BE2C (cell line): ENCODE data around the gene TMEM106C.

Experiments
- DNase-seq: peaks from one replicate; pipeline ENCODE4 v3.0.0-alpha.2; 2020
- H3K27me3 ChIP-seq: fragments of 250-450 bp; sonication (Bioruptor Pico); 2 replicates; pipeline ENCODE4 v1.5.1; 2020; ENCODE audit warnings: mild to moderate bottlenecking
- H3K36me3 ChIP-seq: fragments of 250-450 bp; sonication (Bioruptor Pico); 2 replicates; pipeline ENCODE4 v1.5.1; 2020; ENCODE audit warnings: mild to moderate bottlenecking
- H3K4me1 ChIP-seq: fragments of 250-450 bp; sonication (Bioruptor Pico); 2 replicates; pipeline ENCODE4 v1.5.1; 2020
- H3K4me3 ChIP-seq: 2 replicates; pipeline ENCODE4 v1.5.1; 2011; ENCODE audit warnings: low read depth, low read length
- H3K9me3 ChIP-seq: fragments of 250-450 bp; sonication (Bioruptor Pico); 2 replicates; pipeline ENCODE4 v1.5.1; 2020
- CTCF ChIP-seq: IDR thresholded peaks from 2 replicates; pipeline ENCODE4 v1.5.1; 2012; ENCODE audit warnings: mild to moderate bottlenecking, low read depth, low read length

The TMEM106C gene

GRCh38 chr12:48015954-48016353 is 52.6 kb downstream of the TMEM106C start:
- no peaks in the 10 kb centered on the region for H3K4me1 ChIP-seq
- no peak for TF ChIP-seq CTCF
- H3K36me3 ChIP-seq, result no peaks in the 10 kb centered on the region
- H3K4me3 ChIP-seq, result no peak overlapping the region
- H3K27me3 ChIP-seq, result peaks cover 27% of the 10 kb centered on the region
- DNase-seq, result no peak
- no peaks in the 10 kb centered on the region for H3K9me3 ChIP-seq

- no peaks in the 10 kb centered on the region for H3K36me3 ChIP-seq
- peaks cover 27% of the 10 kb centered on the region for H3K27me3 ChIP-seq
- TF ChIP-seq CTCF, result no peak
- DNase-seq, result no peak
- H3K4me3 ChIP-seq, result no peak overlapping the region
- H3K4me1 ChIP-seq, result no peaks in the 10 kb centered on the region
- no peaks in the 10 kb centered on the region for H3K9me3 ChIP-seq
Measured at GRCh38 chr12:48016373-48017020, 53.1 kb downstream of the TMEM106C start.

GRCh38 chr12:48017496-48017895 is 54.1 kb downstream of the TMEM106C start:
- TF ChIP-seq CTCF, result no peak
- Histone ChIP-seq H3K4me3 (no peak overlapping the region), H3K9me3 (no peaks in the 10 kb centered on the region), H3K4me1 (no peaks in the 10 kb centered on the region), H3K27me3 (peaks cover 27% of the 10 kb centered on the region), H3K36me3 (no peaks in the 10 kb centered on the region)
- DNase-seq, result no peak

- peaks cover 27% of the 10 kb centered on the region for H3K27me3 ChIP-seq
Measured at GRCh38 chr12:48017921-48018617, 54.7 kb downstream of the TMEM106C start.

More at GRCh38 chr12:48017921-48018617, 54.7 kb downstream of the TMEM106C start:
- no peak for TF ChIP-seq CTCF
- no peaks in the 10 kb centered on the region for H3K9me3 ChIP-seq
- DNase-seq, result no peak
- H3K4me1 ChIP-seq, result no peaks in the 10 kb centered on the region
- H3K4me3 ChIP-seq, result no peak overlapping the region
- no peaks in the 10 kb centered on the region for H3K36me3 ChIP-seq
